Measurements from ENCODE around the gene PSD2.

The PSD2 gene

GRCh38 chr5:139881143-139881733, 85.6 kb downstream of the PSD2 start:
- H3K4me3 Mint-ChIP-seq, result no peak overlapping the region
- DNase-seq (ENCODE audit: low spot score in 2 of 2) (no peak), ATAC-seq (replicated peaks; ENCODE audit: extremely low read depth, poor library complexity, severe bottlenecking) (no peak)
- no peaks in the 10 kb centered on the region for H3K4me1 Mint-ChIP-seq
- no peaks in the 10 kb centered on the region for H3K9me3 Mint-ChIP-seq
- H3K27me3 Mint-ChIP-seq, result peaks cover 23% of the 10 kb centered on the region
- H3K27ac Mint-ChIP-seq (ENCODE audit: low read depth), result no peak overlapping the region
- H3K36me3 Mint-ChIP-seq (ENCODE audit: insufficient read depth), result no peaks in the 10 kb centered on the region

- no peaks in the 10 kb centered on the region for H3K36me3 Mint-ChIP-seq (ENCODE audit: insufficient read depth)
- H3K4me1 Mint-ChIP-seq, result peaks cover under 1% of the 10 kb centered on the region
- no peak overlapping the region for H3K4me3 Mint-ChIP-seq
- H3K27me3 Mint-ChIP-seq, result peaks cover 23% of the 10 kb centered on the region
- no peak overlapping the region for H3K27ac Mint-ChIP-seq (ENCODE audit: low read depth)
- ATAC-seq (replicated peaks; ENCODE audit: extremely low read depth, poor library complexity, severe bottlenecking) (no peak), DNase-seq (ENCODE audit: low spot score in 2 of 2) (no peak)
- no peaks in the 10 kb centered on the region for H3K9me3 Mint-ChIP-seq
Observed at GRCh38 chr5:139882316-139882715, 86.7 kb downstream of the PSD2 start.

- H3K27me3 Mint-ChIP-seq, result peaks cover 23% of the 10 kb centered on the region
- no peak for DNase-seq (ENCODE audit: low spot score in 2 of 2)
- peaks cover 8% of the 10 kb centered on the region for H3K4me1 Mint-ChIP-seq
- no peak for ATAC-seq (replicated peaks; ENCODE audit: extremely low read depth, poor library complexity, severe bottlenecking)
- H3K36me3 Mint-ChIP-seq (ENCODE audit: insufficient read depth), result no peaks in the 10 kb centered on the region
- H3K4me3 Mint-ChIP-seq, result no peak overlapping the region
- no peak overlapping the region for H3K27ac Mint-ChIP-seq (ENCODE audit: low read depth)
- H3K9me3 Mint-ChIP-seq, result no peaks in the 10 kb centered on the region
Observed at GRCh38 chr5:139882961-139883539, 87.4 kb downstream of the PSD2 start.

- Mint-ChIP-seq H3K4me1 (peaks cover 13% of the 10 kb centered on the region), H3K9me3 (no peaks in the 10 kb centered on the region), H3K4me3 (no peak overlapping the region), H3K27me3 (peaks cover 23% of the 10 kb centered on the region), H3K36me3 (ENCODE audit: insufficient read depth) (no peaks in the 10 kb centered on the region), H3K27ac (ENCODE audit: low read depth) (no peak overlapping the region)
- DNase-seq (ENCODE audit: low spot score in 2 of 2) (no peak), ATAC-seq (replicated peaks; ENCODE audit: extremely low read depth, poor library complexity, severe bottlenecking) (no peak)
Observed at GRCh38 chr5:139884144-139884543, 88.5 kb downstream of the PSD2 start.

GRCh38 chr5:139884734-139885133, 89.1 kb downstream of the PSD2 start:
- Mint-ChIP-seq H3K4me3 (no peak overlapping the region), H3K4me1 (peaks cover 13% of the 10 kb centered on the region), H3K36me3 (ENCODE audit: insufficient read depth) (no peaks in the 10 kb centered on the region), H3K27me3 (peaks cover 23% of the 10 kb centered on the region), H3K9me3 (no peaks in the 10 kb centered on the region), H3K27ac (ENCODE audit: low read depth) (no peak overlapping the region)
- no peak for DNase-seq (ENCODE audit: low spot score in 2 of 2)
- ATAC-seq (replicated peaks; ENCODE audit: extremely low read depth, poor library complexity, severe bottlenecking), result no peak

GRCh38 chr5:139885172-139885856, 89.7 kb downstream of the PSD2 start:
- no peak for ATAC-seq (replicated peaks; ENCODE audit: extremely low read depth, poor library complexity, severe bottlenecking)
- Mint-ChIP-seq H3K27ac (ENCODE audit: low read depth) (peak overlapping the region; percentile 4), H3K36me3 (ENCODE audit: insufficient read depth) (no peaks in the 10 kb centered on the region), H3K4me3 (no peak overlapping the region), H3K9me3 (no peaks in the 10 kb centered on the region), H3K27me3 (peaks cover 23% of the 10 kb centered on the region), H3K4me1 (peaks cover 13% of the 10 kb centered on the region)
- no peak for DNase-seq (ENCODE audit: low spot score in 2 of 2)

GRCh38 chr5:139885857-139886208, 90.2 kb downstream of the PSD2 start:
- no peak for DNase-seq (ENCODE audit: low spot score in 2 of 2)
- Mint-ChIP-seq H3K4me3 (no peak overlapping the region), H3K9me3 (no peaks in the 10 kb centered on the region), H3K27ac (ENCODE audit: low read depth) (peak overlapping the region; percentile 4), H3K4me1 (peaks cover 13% of the 10 kb centered on the region), H3K27me3 (peaks cover 23% of the 10 kb centered on the region), H3K36me3 (ENCODE audit: insufficient read depth) (no peaks in the 10 kb centered on the region)
- ATAC-seq (replicated peaks; ENCODE audit: extremely low read depth, poor library complexity, severe bottlenecking), result no peak

- Mint-ChIP-seq H3K4me1 (peaks cover 13% of the 10 kb centered on the region), H3K4me3 (no peak overlapping the region), H3K27me3 (peaks cover 23% of the 10 kb centered on the region), H3K36me3 (ENCODE audit: insufficient read depth) (no peaks in the 10 kb centered on the region), H3K27ac (ENCODE audit: low read depth) (no peak overlapping the region), H3K9me3 (no peaks in the 10 kb centered on the region)
- DNase-seq (ENCODE audit: low spot score in 2 of 2) (no peak), ATAC-seq (replicated peaks; ENCODE audit: extremely low read depth, poor library complexity, severe bottlenecking) (no peak)
Observed at GRCh38 chr5:139886213-139886612, 90.6 kb downstream of the PSD2 start.

- DNase-seq (ENCODE audit: low spot score in 2 of 2) (no peak), ATAC-seq (replicated peaks; ENCODE audit: extremely low read depth, poor library complexity, severe bottlenecking) (no peak)
- no peaks in the 10 kb centered on the region for H3K9me3 Mint-ChIP-seq
- H3K4me1 Mint-ChIP-seq, result peaks cover 13% of the 10 kb centered on the region
- H3K36me3 Mint-ChIP-seq (ENCODE audit: insufficient read depth), result no peaks in the 10 kb centered on the region
- H3K27me3 Mint-ChIP-seq, result peaks cover 23% of the 10 kb centered on the region
- H3K4me3 Mint-ChIP-seq, result no peak overlapping the region
- H3K27ac Mint-ChIP-seq (ENCODE audit: low read depth), result no peak overlapping the region
Observed at GRCh38 chr5:139888370-139888769, 92.8 kb downstream of the PSD2 start.

GRCh38 chr5:139889410-139889809, 93.8 kb downstream of the PSD2 start:
- H3K4me1 Mint-ChIP-seq, result peaks cover 13% of the 10 kb centered on the region
- DNase-seq (ENCODE audit: low spot score in 2 of 2) (no peak), ATAC-seq (replicated peaks; ENCODE audit: extremely low read depth, poor library complexity, severe bottlenecking) (no peak)
- H3K27ac Mint-ChIP-seq (ENCODE audit: low read depth), result no peak overlapping the region
- H3K27me3 Mint-ChIP-seq, result peaks cover 14% of the 10 kb centered on the region
- H3K36me3 Mint-ChIP-seq (ENCODE audit: insufficient read depth), result no peaks in the 10 kb centered on the region
- H3K9me3 Mint-ChIP-seq, result no peaks in the 10 kb centered on the region
- H3K4me3 Mint-ChIP-seq, result no peak overlapping the region

- no peak for ATAC-seq (replicated peaks; ENCODE audit: extremely low read depth, poor library complexity, severe bottlenecking)
- Mint-ChIP-seq H3K27ac (ENCODE audit: low read depth) (no peak overlapping the region), H3K27me3 (no peaks in the 10 kb centered on the region), H3K36me3 (ENCODE audit: insufficient read depth) (peaks cover 4% of the 10 kb centered on the region), H3K9me3 (no peaks in the 10 kb centered on the region), H3K4me3 (no peak overlapping the region), H3K4me1 (peaks cover 33% of the 10 kb centered on the region)
- no peak for DNase-seq (ENCODE audit: low spot score in 2 of 2)
Observed at GRCh38 chr5:139893873-139894272, 98.3 kb downstream of the PSD2 start.

Data from central memory CD8-positive, alpha-beta T cell (primary cell).